ENCODE data around the gene BTBD10.

The BTBD10 gene

GRCh38 chr11:13462901-13463778 lies at the start of gene BTBD10:
Gene BTBD10, minus strand, starts transcription at chr11:13463222. Its CDS starts 18,098 bp downstream, at chr11:13445124.
- H3K27ac ChIP-seq = peak within 1 kb of the TSS; percentile 36 to 98 (median 93)
- H3K4me3 ChIP-seq = peak within 1 kb of the TSS; percentile 79 to 99 (median 92)

GRCh38 chr11:13503393-13503792 lies 40.4 kb upstream of the BTBD10 start:
- Histone ChIP-seq H3K4me3 (no peak overlapping the region), H3K27ac (no peak overlapping the region)

- Histone ChIP-seq H3K4me3 (no peak overlapping the region), H3K27ac (no peak overlapping the region)
Measured at GRCh38 chr11:13502492-13502891, 39.5 kb upstream of the BTBD10 start.

GRCh38 chr11:13495929-13496328 lies 32.9 kb upstream of the BTBD10 start, which contains the start of gene PTH:
Gene PTH, minus strand, starts transcription at chr11:13495997. Its CDS starts 3,142 bp downstream, at chr11:13492855.
- Histone ChIP-seq H3K27ac (no peak within 1 kb of the TSS), H3K4me3 (no peak within 1 kb of the TSS)

- no peak overlapping the region for H3K4me3 ChIP-seq
- H3K27ac ChIP-seq = no peak overlapping the region
Measured at GRCh38 chr11:13494051-13494450, 31.0 kb upstream of the BTBD10 start.

GRCh38 chr11:13487661-13488030 lies 24.6 kb upstream of the BTBD10 start:
- Histone ChIP-seq H3K27ac (no peak overlapping the region), H3K4me3 (peak overlapping the region in 2 of 7 experiments; percentile 18 to 21)

GRCh38 chr11:13486926-13487660 lies 24.1 kb upstream of the BTBD10 start:
- peak overlapping the region in 4 of 7 experiments; percentile 4 to 21 (median 19) for H3K4me3 ChIP-seq
- H3K27ac ChIP-seq = no peak overlapping the region

GRCh38 chr11:13480198-13480597 lies 17.2 kb upstream of the BTBD10 start:
- H3K4me3 ChIP-seq = no peak overlapping the region

GRCh38 chr11:13479688-13480087 lies 16.7 kb upstream of the BTBD10 start:
- H3K27ac ChIP-seq = no peak overlapping the region
- no peak overlapping the region for H3K4me3 ChIP-seq

More at GRCh38 chr11:13480198-13480597, 17.2 kb upstream of the BTBD10 start:
- H3K27ac ChIP-seq = no peak overlapping the region

GRCh38 chr11:13475091-13475490 lies 12.1 kb upstream of the BTBD10 start:
- H3K27ac ChIP-seq = no peak overlapping the region

GRCh38 chr11:13473013-13473722 lies 10.1 kb upstream of the BTBD10 start:
- H3K27ac ChIP-seq = no peak overlapping the region
- H3K4me3 ChIP-seq = no peak overlapping the region

More at GRCh38 chr11:13475091-13475490, 12.1 kb upstream of the BTBD10 start:
- H3K4me3 ChIP-seq = no peak overlapping the region

- Histone ChIP-seq H3K4me3 (no peak overlapping the region), H3K27ac (no peak overlapping the region)
Measured at GRCh38 chr11:13468750-13469149, 5.7 kb upstream of the BTBD10 start.

GRCh38 chr11:13465909-13466371 lies 2.9 kb upstream of the BTBD10 start:
- no peak overlapping the region for H3K27ac ChIP-seq
- no peak overlapping the region for H3K4me3 ChIP-seq

GRCh38 chr11:13463779-13464290 lies 813 bp upstream of the BTBD10 start:
- Histone ChIP-seq H3K4me3 (peak overlapping the region; percentile 79 to 99 (median 92)), H3K27ac (peak overlapping the region; percentile 36 to 98 (median 93))

- H3K27ac ChIP-seq = peak overlapping the region; percentile 36 to 98 (median 93)
- peak overlapping the region; percentile 79 to 99 (median 92) for H3K4me3 ChIP-seq
Measured at GRCh38 chr11:13462311-13462900, 616 bp downstream of the BTBD10 start.

GRCh38 chr11:13461291-13461690 lies 1.7 kb downstream of the BTBD10 start:
- Histone ChIP-seq H3K4me3 (no peak overlapping the region), H3K27ac (no peak overlapping the region)

GRCh38 chr11:13450832-13451397 lies 12.1 kb downstream of the BTBD10 start:
- H3K27ac ChIP-seq = no peak overlapping the region
- no peak overlapping the region for H3K4me3 ChIP-seq

- no peak overlapping the region for H3K27ac ChIP-seq
- H3K4me3 ChIP-seq = no peak overlapping the region
Measured at GRCh38 chr11:13449522-13449921, 13.5 kb downstream of the BTBD10 start.

GRCh38 chr11:13448876-13449275 lies 14.1 kb downstream of the BTBD10 start:
- Histone ChIP-seq H3K27ac (no peak overlapping the region), H3K4me3 (no peak overlapping the region)

Data from skin epidermis (tissue), 12 donors.